ENCODE measurements around the gene LRCH1. TPM values are rescaled to one million over a fixed set of nuclear protein-coding genes. Genes with fewer than 3 reads are reported as not detected.
"Not testable (repeated sequence)": the region's sequence is repeated elsewhere in the genome, so short reads cannot be mapped to it uniquely, and the experiment has no call there.

LRCH1 gene
- polyA plus RNA-seq, 1 experiment, result 8.3 TPM

GRCh38 chr13:46751811-46752635, 199.1 kb downstream of the LRCH1 start:
- H3K27me3 ChIP-seq (ENCODE audit: control insufficient read depth, insufficient read depth, low read length), result no peaks in the 10 kb centered on the region
- peaks cover 3% of the 10 kb centered on the region for H3K36me3 ChIP-seq (ENCODE audit: control insufficient read depth, insufficient read depth, low read length)
- H3K4me3 ChIP-seq (ENCODE audit: low read depth, low read length), result no peak overlapping the region
- TF ChIP-seq, protein P1, sequence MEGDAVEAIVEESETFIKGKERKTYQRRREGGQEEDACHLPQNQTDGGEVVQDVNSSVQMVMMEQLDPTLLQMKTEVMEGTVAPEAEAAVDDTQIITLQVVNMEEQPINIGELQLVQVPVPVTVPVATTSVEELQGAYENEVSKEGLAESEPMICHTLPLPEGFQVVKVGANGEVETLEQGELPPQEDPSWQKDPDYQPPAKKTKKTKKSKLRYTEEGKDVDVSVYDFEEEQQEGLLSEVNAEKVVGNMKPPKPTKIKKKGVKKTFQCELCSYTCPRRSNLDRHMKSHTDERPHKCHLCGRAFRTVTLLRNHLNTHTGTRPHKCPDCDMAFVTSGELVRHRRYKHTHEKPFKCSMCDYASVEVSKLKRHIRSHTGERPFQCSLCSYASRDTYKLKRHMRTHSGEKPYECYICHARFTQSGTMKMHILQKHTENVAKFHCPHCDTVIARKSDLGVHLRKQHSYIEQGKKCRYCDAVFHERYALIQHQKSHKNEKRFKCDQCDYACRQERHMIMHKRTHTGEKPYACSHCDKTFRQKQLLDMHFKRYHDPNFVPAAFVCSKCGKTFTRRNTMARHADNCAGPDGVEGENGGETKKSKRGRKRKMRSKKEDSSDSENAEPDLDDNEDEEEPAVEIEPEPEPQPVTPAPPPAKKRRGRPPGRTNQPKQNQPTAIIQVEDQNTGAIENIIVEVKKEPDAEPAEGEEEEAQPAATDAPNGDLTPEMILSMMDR (IDR thresholded peaks at IDR 0.05; ENCODE audit: insufficient read depth, low read depth, low read length), result no peak
- DNase-seq (ENCODE audit: low read depth), result no peak
- ChIA-PET POLR2A (no interaction called here), CTCF (no interaction called here)

- ChIA-PET POLR2A (no interaction called here), CTCF (no interaction called here)
- H3K36me3 ChIP-seq (ENCODE audit: control insufficient read depth, insufficient read depth, low read length), result peaks cover 3% of the 10 kb centered on the region
- no peaks in the 10 kb centered on the region for H3K27me3 ChIP-seq (ENCODE audit: control insufficient read depth, insufficient read depth, low read length)
- TF ChIP-seq, protein P1 (IDR thresholded peaks at IDR 0.05; ENCODE audit: insufficient read depth, low read depth, low read length), result no peak
- DNase-seq (ENCODE audit: low read depth), result no peak
- no peak overlapping the region for H3K4me3 ChIP-seq (ENCODE audit: low read depth, low read length)
Observed at GRCh38 chr13:46753137-46753536, 200.2 kb downstream of the LRCH1 start.

GRCh38 chr13:46753917-46754316, 200.9 kb downstream of the LRCH1 start:
- H3K4me3 ChIP-seq (ENCODE audit: low read depth, low read length), result no peak overlapping the region
- ChIA-PET CTCF (interaction anchor here (0.5 to 1.0 kb wide), 2 partner anchors 8 to 13 kb away, joined by 3 read pairs; no protein-coding TSS in a partner anchor), POLR2A (no interaction called here)
- TF ChIP-seq, protein P1 (IDR thresholded peaks at IDR 0.05; ENCODE audit: insufficient read depth, low read depth, low read length), result no peak
- DNase-seq (ENCODE audit: low read depth), result no peak
- peaks cover 3% of the 10 kb centered on the region; the same call in 1 of the 2 replicates for H3K27me3 ChIP-seq (ENCODE audit: control insufficient read depth, insufficient read depth, low read length)
- peaks cover 3% of the 10 kb centered on the region for H3K36me3 ChIP-seq (ENCODE audit: control insufficient read depth, insufficient read depth, low read length)

GRCh38 chr13:46754812-46755211, 201.8 kb downstream of the LRCH1 start:
- POLR2A ChIA-PET, result no interaction called here
- TF ChIP-seq, protein P1 (IDR thresholded peaks at IDR 0.05; ENCODE audit: insufficient read depth, low read depth, low read length), result no peak
- CTCF ChIA-PET, result interaction anchor here (1.0 kb wide), 1 partner anchor 8 kb away, joined by 3 read pairs; no protein-coding TSS in a partner anchor

GRCh38 chr13:46755508-46755907, 202.5 kb downstream of the LRCH1 start:
- H3K4me3 ChIP-seq (ENCODE audit: low read depth, low read length); POLR2A ChIA-PET; CTCF ChIA-PET; H3K27me3 ChIP-seq (ENCODE audit: control insufficient read depth, insufficient read depth, low read length); H3K36me3 ChIP-seq (ENCODE audit: control insufficient read depth, insufficient read depth, low read length); DNase-seq (ENCODE audit: low read depth): not testable (repeated sequence)

More at GRCh38 chr13:46754812-46755211, 201.8 kb downstream of the LRCH1 start:
- Histone ChIP-seq H3K36me3 (ENCODE audit: control insufficient read depth, insufficient read depth, low read length) (peaks cover 3% of the 10 kb centered on the region), H3K27me3 (ENCODE audit: control insufficient read depth, insufficient read depth, low read length) (peaks cover 6% of the 10 kb centered on the region), H3K4me3 (ENCODE audit: low read depth, low read length) (no peak overlapping the region)
- no peak for DNase-seq (ENCODE audit: low read depth)

All from BJ (cell line).